Naive B cell (primary cell): ENCODE results near the gene SND1. TPM values are rescaled to one million over a fixed set of nuclear protein-coding genes. Genes with fewer than 3 reads are reported as not detected.

Source experiments
- ATAC-seq, 2 donors: fragments of 150-1000 bp; cut with Tn5 transposase; 2 replicates each; pipeline ENCODE4 v1.10.0; 2021; ENCODE audit warnings: low read depth in 2 of 2, mild to moderate bottlenecking in 2 of 2, moderate library complexity in 2 of 2
- DNase-seq: peaks from one replicate; pipeline ENCODE4 v3.0.0; 2022
- H3K27ac Mint-ChIP-seq, 6 donors: one replicate each; pipeline ENCODE4 v1.8.0; 2020 to 2022; ENCODE audit warnings: mild to moderate bottlenecking in 6 of 6, mixed read lengths in 6 of 6, moderate library complexity in 5 of 6, inconsistent platforms in 2 of 6
- H3K27me3 Mint-ChIP-seq, 3 donors: one replicate each; pipeline ENCODE4 v1.8.0; 2021 to 2022; ENCODE audit warnings: mixed read lengths in 3 of 3, mild to moderate bottlenecking in 1 of 3
- H3K36me3 Mint-ChIP-seq, 2 donors: one replicate each; pipeline ENCODE4 v1.8.0; 2020 to 2022; ENCODE audit warnings: mixed read lengths in 2 of 2, inconsistent platforms in 1 of 2, mild to moderate bottlenecking in 1 of 2
- H3K4me1 Mint-ChIP-seq, 3 donors: one replicate each; pipeline ENCODE4 v1.8.0; 2020 to 2022; ENCODE audit warnings: mixed read lengths in 3 of 3, inconsistent platforms in 1 of 3, mild to moderate bottlenecking in 1 of 3, moderate library complexity in 1 of 3
- H3K4me3 Mint-ChIP-seq, 8 donors: one replicate each; pipeline ENCODE4 v1.8.0; 2020 to 2022; ENCODE audit warnings: mild to moderate bottlenecking in 8 of 8, mixed read lengths in 8 of 8, moderate library complexity in 8 of 8, inconsistent platforms in 2 of 8
- H3K9me3 Mint-ChIP-seq, 7 donors: one replicate each; pipeline ENCODE4 v1.8.0; 2020 to 2022; ENCODE audit warnings: mixed read lengths in 7 of 7, mild to moderate bottlenecking in 5 of 7, inconsistent platforms in 2 of 7, moderate library complexity in 1 of 7
- polyA plus RNA-seq, 6 donors: library from polyadenylated mRNA; unstranded; fragments of 300-500 nt; fragmentation: Illumina TruSeq; gene quantifications; one replicate each; pipeline ENCODE4 v1.2.3, GENCODE V29; 2021; ENCODE audit warnings: low read depth in 6 of 6

SND1 gene
- polyA plus RNA-seq, 6 donors from 2014 or later, result 50.6 to 83.1 (median 74.2) TPM

- Mint-ChIP-seq H3K36me3 (peaks cover 33 to 38% of the 10 kb centered on the region in 2 donors), H3K9me3 (peaks cover 7 to 33% (median 24%) of the 10 kb centered on the region in 7 donors), H3K4me1 (peaks cover 12 to 25% (median 16%) of the 10 kb centered on the region in 3 donors), H3K27ac (peak overlapping the region in 1 of 6 donors; percentile 15), H3K4me3 (no peak overlapping the region), H3K27me3 (no peaks in the 10 kb centered on the region)
- DNase-seq, result no peak
- no peak for ATAC-seq
Measured at GRCh38 chr7:127678947-127679346, 27.0 kb downstream of the SND1 start.

- no peak for ATAC-seq
- Mint-ChIP-seq H3K4me3 (no peak overlapping the region), H3K36me3 (peaks cover 31 to 33% of the 10 kb centered on the region in 2 donors)
Measured at GRCh38 chr7:127680983-127681382, 29.0 kb downstream of the SND1 start.

GRCh38 chr7:127682140-127682539, 30.1 kb downstream of the SND1 start:
- H3K9me3 Mint-ChIP-seq, result peaks cover 7 to 33% (median 24%) of the 10 kb centered on the region in 7 donors
- peaks cover 30 to 42% (median 31%) of the 10 kb centered on the region in 3 donors for H3K4me1 Mint-ChIP-seq
- peaks cover 33% of the 10 kb centered on the region in 2 donors for H3K36me3 Mint-ChIP-seq
- no peak overlapping the region for H3K4me3 Mint-ChIP-seq
- DNase-seq (no peak), ATAC-seq (no peak)
- H3K27ac Mint-ChIP-seq, result no peak overlapping the region
- no peaks in the 10 kb centered on the region for H3K27me3 Mint-ChIP-seq

More at GRCh38 chr7:127680983-127681382, 29.0 kb downstream of the SND1 start:
- no peak for DNase-seq
- peaks cover 7 to 33% (median 24%) of the 10 kb centered on the region in 7 donors for H3K9me3 Mint-ChIP-seq
- no peaks in the 10 kb centered on the region for H3K27me3 Mint-ChIP-seq
- peaks cover 30 to 40% (median 30%) of the 10 kb centered on the region in 3 donors for H3K4me1 Mint-ChIP-seq
- no peak overlapping the region for H3K27ac Mint-ChIP-seq

- DNase-seq (no peak), ATAC-seq (no peak)
- Mint-ChIP-seq H3K4me3 (no peak overlapping the region), H3K36me3 (peaks cover 19 to 25% of the 10 kb centered on the region in 2 donors), H3K9me3 (peaks cover 7 to 23% (median 21%) of the 10 kb centered on the region in 7 donors), H3K4me1 (peaks cover 26 to 38% (median 30%) of the 10 kb centered on the region in 3 donors), H3K27ac (peak overlapping the region in 3 of 6 donors; percentile 36 to 81 (median 76)), H3K27me3 (no peaks in the 10 kb centered on the region)
Measured at GRCh38 chr7:127683776-127684681, 32.0 kb downstream of the SND1 start.

GRCh38 chr7:127689194-127689772, 37.3 kb downstream of the SND1 start:
- peaks cover 15 to 26% of the 10 kb centered on the region in 2 donors for H3K36me3 Mint-ChIP-seq
- peaks cover 35 to 41% (median 38%) of the 10 kb centered on the region in 3 donors for H3K4me1 Mint-ChIP-seq
- ATAC-seq (no peak), DNase-seq (no peak)
- no peaks in the 10 kb centered on the region for H3K27me3 Mint-ChIP-seq
- no peak overlapping the region for H3K4me3 Mint-ChIP-seq
- no peaks in the 10 kb centered on the region for H3K9me3 Mint-ChIP-seq
- no peak overlapping the region for H3K27ac Mint-ChIP-seq

GRCh38 chr7:127690337-127690736, 38.3 kb downstream of the SND1 start:
- Mint-ChIP-seq H3K9me3 (no peaks in the 10 kb centered on the region), H3K4me1 (peaks cover 25 to 36% (median 28%) of the 10 kb centered on the region in 3 donors), H3K4me3 (no peak overlapping the region), H3K36me3 (peaks cover 18 to 35% of the 10 kb centered on the region in 2 donors), H3K27me3 (no peaks in the 10 kb centered on the region), H3K27ac (peak overlapping the region in 1 of 6 donors; percentile 20)
- ATAC-seq (no peak), DNase-seq (no peak)

- H3K27me3 Mint-ChIP-seq, result no peaks in the 10 kb centered on the region
- no peak overlapping the region for H3K4me3 Mint-ChIP-seq
- peaks cover 23 to 35% of the 10 kb centered on the region in 2 donors for H3K36me3 Mint-ChIP-seq
- no peak overlapping the region for H3K27ac Mint-ChIP-seq
- H3K9me3 Mint-ChIP-seq, result no peaks in the 10 kb centered on the region
- H3K4me1 Mint-ChIP-seq, result peaks cover 20 to 31% (median 23%) of the 10 kb centered on the region in 3 donors
- DNase-seq (no peak), ATAC-seq (no peak)
Measured at GRCh38 chr7:127690806-127691205, 38.8 kb downstream of the SND1 start.

- Mint-ChIP-seq H3K9me3 (no peaks in the 10 kb centered on the region), H3K4me3 (no peak overlapping the region), H3K27me3 (no peaks in the 10 kb centered on the region), H3K36me3 (peaks cover 26 to 29% of the 10 kb centered on the region in 2 donors), H3K27ac (no peak overlapping the region), H3K4me1 (peaks cover 16 to 29% (median 22%) of the 10 kb centered on the region in 3 donors)
- DNase-seq (no peak), ATAC-seq (no peak)
Measured at GRCh38 chr7:127692200-127692599, 40.2 kb downstream of the SND1 start.

GRCh38 chr7:127699853-127700252, 47.9 kb downstream of the SND1 start:
- ATAC-seq (no peak), DNase-seq (no peak)
- no peak overlapping the region for H3K27ac Mint-ChIP-seq
- peaks cover 34 to 35% of the 10 kb centered on the region in 2 donors for H3K36me3 Mint-ChIP-seq
- peaks cover 0 to 4% (median 0%) of the 10 kb centered on the region in 3 donors for H3K4me1 Mint-ChIP-seq
- no peaks in the 10 kb centered on the region for H3K9me3 Mint-ChIP-seq
- no peak overlapping the region for H3K4me3 Mint-ChIP-seq
- H3K27me3 Mint-ChIP-seq, result no peaks in the 10 kb centered on the region

GRCh38 chr7:127702052-127702652, 50.2 kb downstream of the SND1 start:
- no peak overlapping the region for H3K4me3 Mint-ChIP-seq
- peaks cover 31 to 40% of the 10 kb centered on the region in 2 donors for H3K36me3 Mint-ChIP-seq
- H3K27ac Mint-ChIP-seq, result peak overlapping the region in 2 of 6 donors; percentile 50 to 73
- ATAC-seq (no peak), DNase-seq (no peak)
- no peaks in the 10 kb centered on the region for H3K27me3 Mint-ChIP-seq
- H3K4me1 Mint-ChIP-seq, result no peaks in the 10 kb centered on the region
- H3K9me3 Mint-ChIP-seq, result no peaks in the 10 kb centered on the region

- Mint-ChIP-seq H3K27ac (no peak overlapping the region), H3K4me1 (no peaks in the 10 kb centered on the region), H3K9me3 (no peaks in the 10 kb centered on the region), H3K36me3 (peaks cover 31 to 40% of the 10 kb centered on the region in 2 donors), H3K27me3 (no peaks in the 10 kb centered on the region), H3K4me3 (no peak overlapping the region)
- ATAC-seq (no peak), DNase-seq (no peak)
Measured at GRCh38 chr7:127702938-127703337, 50.9 kb downstream of the SND1 start.

GRCh38 chr7:127704211-127704610, 52.2 kb downstream of the SND1 start:
- Mint-ChIP-seq H3K27me3 (no peaks in the 10 kb centered on the region), H3K4me1 (no peaks in the 10 kb centered on the region), H3K4me3 (no peak overlapping the region), H3K9me3 (no peaks in the 10 kb centered on the region), H3K36me3 (peaks cover 31 to 35% of the 10 kb centered on the region in 2 donors), H3K27ac (peak overlapping the region in 1 of 6 donors; percentile 58)
- no peak for ATAC-seq
- DNase-seq, result no peak

- H3K36me3 Mint-ChIP-seq, result peaks cover 34 to 42% of the 10 kb centered on the region in 2 donors
- peaks cover 0 to 2% (median under 1%) of the 10 kb centered on the region in 7 donors for H3K9me3 Mint-ChIP-seq
- ATAC-seq (no peak), DNase-seq (no peak)
- no peaks in the 10 kb centered on the region for H3K27me3 Mint-ChIP-seq
- no peaks in the 10 kb centered on the region for H3K4me1 Mint-ChIP-seq
- no peak overlapping the region for H3K27ac Mint-ChIP-seq
- H3K4me3 Mint-ChIP-seq, result no peak overlapping the region
Measured at GRCh38 chr7:127705461-127705959, 53.5 kb downstream of the SND1 start.
